ENCODE results near the gene UNC45B.
"Not testable (repeated sequence)": the region's sequence is repeated elsewhere in the genome, so short reads cannot be mapped to it uniquely, and the experiment has no call there.

DNA sequence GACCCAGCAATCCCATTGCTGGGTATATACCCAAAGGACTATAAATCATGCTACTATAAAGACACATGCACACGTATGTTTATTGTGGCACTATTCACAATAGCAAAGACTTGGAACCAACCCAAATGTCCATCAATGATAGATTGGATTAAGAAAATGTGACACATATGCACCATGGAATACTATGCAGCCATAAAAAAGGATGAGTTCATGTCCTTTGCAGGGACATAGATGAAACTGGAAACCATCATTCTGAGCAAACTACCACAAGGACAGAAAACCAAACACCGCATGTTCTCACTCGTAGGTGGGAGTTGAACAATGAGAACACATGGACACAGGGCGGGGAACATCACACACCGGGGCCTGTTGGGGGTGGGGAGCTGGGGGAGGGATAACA is 31.8 kb downstream of the UNC45B start:
- not testable (repeated sequence) for TF ChIP-seq POLR2AphosphoS5 (IDR thresholded peaks at IDR 0.05; ENCODE audit: borderline replicate concordance, low read depth, low read length); FOXP2 (optimal IDR thresholded peaks at IDR 0.05; ENCODE audit: control extremely low read depth, extremely low read length, insufficient read depth)
